Urinary bladder (tissue), 2 donors: ENCODE data around the gene MYOF. TPM values are rescaled to one million over a fixed set of nuclear protein-coding genes. Genes with fewer than 3 reads are reported as not detected.

Experiments used
- polyA plus RNA-seq: library from polyadenylated mRNA; stranded (reverse); fragments of 200-250 nt; gene quantifications from one replicate; pipeline ENCODE4 v1.2.3, GENCODE V29; 2013
- small RNA-seq: library from RNA; depleted of rRNA; stranded (forward); fragments of <200 nt; gene quantifications from one replicate; pipeline ENCODE3, GENCODE V24; 2014
- total RNA-seq: library from RNA; depleted of rRNA; stranded (reverse); fragments of >200 nt; gene quantifications from one replicate; pipeline ENCODE4 v1.2.3, GENCODE V29; 2014
- donor health status: healthy.

The MYOF gene
- total and polyA plus RNA-seq, 2 donors = 61.3 to 99.1 TPM

Small RNAs within 50 kb of the gene (small RNA-seq; reads per million reads assigned to genes)
- not detected for gene RNA5SP323

Other genes with a start within 250 kb of the MYOF start
- gene CEP55, start 14.3 kb upstream of the MYOF start, total RNA-seq = 23.6 TPM
- 0.48 TPM for gene CEP55, start 14.3 kb upstream of the MYOF start, polyA plus RNA-seq
- gene FFAR4, start 84.3 kb upstream of the MYOF start, total RNA-seq = 0.16 TPM
- 0.25 TPM for gene FFAR4, start 84.3 kb upstream of the MYOF start, polyA plus RNA-seq
- 1.9 TPM for gene RBP4, start 118.9 kb upstream of the MYOF start, total RNA-seq
- 40.6 TPM for gene RBP4, start 118.9 kb upstream of the MYOF start, polyA plus RNA-seq
- gene PDE6C, start 130.2 kb upstream of the MYOF start, total RNA-seq = not detected
- gene PDE6C, start 130.2 kb upstream of the MYOF start, polyA plus RNA-seq = 0.06 TPM
- gene FRA10AC1, start 220.3 kb upstream of the MYOF start, total RNA-seq = 65.6 TPM
- 9.1 TPM for gene FRA10AC1, start 220.3 kb upstream of the MYOF start, polyA plus RNA-seq